ENCODE data around the gene KCNQ5.
"Not testable (repeated sequence)": the region's sequence is repeated elsewhere in the genome, so short reads cannot be mapped to it uniquely, and the experiment has no call there.

KCNQ5 gene

DNA sequence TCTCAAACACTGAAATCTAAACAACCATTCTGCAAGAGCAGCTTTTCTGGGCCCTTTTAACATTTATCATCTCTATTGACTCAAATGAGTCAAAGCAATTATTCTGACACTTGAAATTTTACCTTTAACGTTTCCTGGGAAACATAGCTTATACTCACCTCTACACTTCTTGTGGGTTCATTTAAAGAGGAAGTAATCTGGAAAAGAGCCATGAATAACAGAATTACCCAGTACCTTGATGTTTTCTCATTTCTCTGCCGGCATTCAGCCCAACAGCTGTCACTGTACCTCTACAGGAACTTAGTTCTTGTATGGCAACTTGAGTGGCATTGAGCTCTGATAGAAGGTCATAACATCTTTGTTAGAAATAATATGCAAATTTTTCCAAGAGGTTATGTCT is 272.2 kb downstream of the KCNQ5 start:
- H3K4me3 ChIP-seq (ENCODE audit: low read length), result no peak overlapping the region
- H3K27me3 ChIP-seq (ENCODE audit: low read depth, low read length), result no peaks in the 10 kb centered on the region
- no peak overlapping the region for H3K4me2 ChIP-seq (ENCODE audit: low read length)
- H3K9ac ChIP-seq (ENCODE audit: low read length), result no peak overlapping the region
- H3K36me3 ChIP-seq (replicated peaks; ENCODE audit: low read depth, low read length), result peaks cover 2% of the 10 kb centered on the region
- H3K9me3 ChIP-seq (ENCODE audit: insufficient read depth, low read length), result no peaks in the 10 kb centered on the region
- H3K4me1 ChIP-seq (ENCODE audit: low read length), result peaks cover 5% of the 10 kb centered on the region; the same call in 1 of the 2 replicates
- TF ChIP-seq, protein P1, sequence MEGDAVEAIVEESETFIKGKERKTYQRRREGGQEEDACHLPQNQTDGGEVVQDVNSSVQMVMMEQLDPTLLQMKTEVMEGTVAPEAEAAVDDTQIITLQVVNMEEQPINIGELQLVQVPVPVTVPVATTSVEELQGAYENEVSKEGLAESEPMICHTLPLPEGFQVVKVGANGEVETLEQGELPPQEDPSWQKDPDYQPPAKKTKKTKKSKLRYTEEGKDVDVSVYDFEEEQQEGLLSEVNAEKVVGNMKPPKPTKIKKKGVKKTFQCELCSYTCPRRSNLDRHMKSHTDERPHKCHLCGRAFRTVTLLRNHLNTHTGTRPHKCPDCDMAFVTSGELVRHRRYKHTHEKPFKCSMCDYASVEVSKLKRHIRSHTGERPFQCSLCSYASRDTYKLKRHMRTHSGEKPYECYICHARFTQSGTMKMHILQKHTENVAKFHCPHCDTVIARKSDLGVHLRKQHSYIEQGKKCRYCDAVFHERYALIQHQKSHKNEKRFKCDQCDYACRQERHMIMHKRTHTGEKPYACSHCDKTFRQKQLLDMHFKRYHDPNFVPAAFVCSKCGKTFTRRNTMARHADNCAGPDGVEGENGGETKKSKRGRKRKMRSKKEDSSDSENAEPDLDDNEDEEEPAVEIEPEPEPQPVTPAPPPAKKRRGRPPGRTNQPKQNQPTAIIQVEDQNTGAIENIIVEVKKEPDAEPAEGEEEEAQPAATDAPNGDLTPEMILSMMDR (IDR thresholded peaks at IDR 0.05; ENCODE audit: low read depth, low read length), result no peak
- no peak for TF ChIP-seq EZH2phosphoT487 (IDR thresholded peaks at IDR 0.05; ENCODE audit: low read depth)
- no peak overlapping the region for H3K27ac ChIP-seq (ENCODE audit: low read length)
- H3K79me2 ChIP-seq (ENCODE audit: low read length), result no peaks in the 10 kb centered on the region
- no peaks in the 10 kb centered on the region for H4K20me1 ChIP-seq (ENCODE audit: insufficient read depth, low read length)
- H2AFZ ChIP-seq (ENCODE audit: low read depth, low read length), result no peak overlapping the region

DNA sequence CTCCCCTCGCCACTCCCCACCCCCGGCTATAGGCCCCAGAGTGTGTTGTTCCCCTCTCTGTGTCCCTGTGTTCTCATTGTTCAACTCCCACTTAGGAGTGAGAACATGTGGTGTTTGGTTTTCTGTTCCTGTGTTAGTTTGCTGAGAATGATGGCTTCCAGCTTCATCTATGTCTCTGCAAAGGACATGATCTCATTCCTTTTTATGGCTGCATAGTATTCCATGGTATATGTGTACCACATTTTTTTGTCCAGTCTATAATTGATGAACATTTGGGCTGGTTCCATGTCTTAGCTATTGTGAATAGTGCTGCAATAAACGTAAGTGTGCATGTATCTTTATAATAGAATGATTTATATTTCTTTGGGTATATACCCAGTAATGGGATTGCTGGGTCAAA is 276.4 kb downstream of the KCNQ5 start:
- H3K4me3 ChIP-seq (ENCODE audit: low read length); H3K9ac ChIP-seq (ENCODE audit: low read length); H4K20me1 ChIP-seq (ENCODE audit: insufficient read depth, low read length); H3K4me1 ChIP-seq (ENCODE audit: low read length); H3K4me2 ChIP-seq (ENCODE audit: low read length); H3K79me2 ChIP-seq (ENCODE audit: low read length); H3K27me3 ChIP-seq (ENCODE audit: low read depth, low read length); H3K9me3 ChIP-seq (ENCODE audit: insufficient read depth, low read length); H3K36me3 ChIP-seq (replicated peaks; ENCODE audit: low read depth, low read length); H3K27ac ChIP-seq (ENCODE audit: low read length); H2AFZ ChIP-seq (ENCODE audit: low read depth, low read length): not testable (repeated sequence)

DNA sequence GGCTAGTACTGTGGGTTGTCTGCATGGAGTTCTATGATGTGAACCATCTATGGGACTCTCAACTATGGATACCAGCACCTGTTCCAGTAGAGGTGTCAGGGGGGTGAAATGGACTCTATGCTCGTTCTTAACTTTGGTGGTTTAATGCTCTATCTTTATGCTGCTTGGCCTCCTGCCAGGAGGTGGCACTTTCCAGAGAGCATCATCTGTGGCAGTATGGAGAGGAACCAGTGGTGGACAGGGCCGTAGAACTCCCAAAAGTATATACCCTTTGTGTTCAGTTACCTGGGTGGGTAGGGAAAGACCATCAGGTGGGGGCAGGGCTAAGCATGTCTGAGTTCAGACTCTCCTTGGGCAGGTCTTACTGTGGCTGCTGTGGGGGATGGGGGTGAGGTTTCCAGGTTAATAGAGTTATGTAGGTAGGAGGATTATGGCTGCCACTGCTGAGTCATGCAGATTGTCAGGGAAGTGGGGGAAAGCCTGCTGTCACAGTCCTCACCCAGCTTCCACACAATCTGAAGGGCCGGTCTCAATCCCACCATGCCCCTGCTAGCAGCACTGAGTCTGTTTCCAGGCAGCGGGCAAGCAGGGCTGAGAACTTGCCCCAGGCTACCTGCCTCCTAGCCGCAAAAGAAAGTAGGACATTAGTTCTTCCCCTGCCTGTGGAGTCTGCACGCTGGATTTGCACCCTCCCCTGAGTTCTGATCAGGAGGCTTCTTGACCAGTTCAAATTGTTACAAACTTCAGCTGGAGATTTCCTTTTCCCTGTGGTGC is 284.0 kb downstream of the KCNQ5 start:
- Histone ChIP-seq H2AFZ (ENCODE audit: low read depth, low read length) (no peak overlapping the region), H3K4me3 (ENCODE audit: low read length) (no peak overlapping the region), H3K9ac (ENCODE audit: low read length) (no peak overlapping the region), H3K4me2 (ENCODE audit: low read length) (no peak overlapping the region), H3K27me3 (ENCODE audit: low read depth, low read length) (no peaks in the 10 kb centered on the region), H3K27ac (ENCODE audit: low read length) (no peak overlapping the region), H3K36me3 (replicated peaks; ENCODE audit: low read depth, low read length) (no peaks in the 10 kb centered on the region), H3K79me2 (ENCODE audit: low read length) (no peaks in the 10 kb centered on the region), H3K9me3 (ENCODE audit: insufficient read depth, low read length) (no peaks in the 10 kb centered on the region), H4K20me1 (ENCODE audit: insufficient read depth, low read length) (no peaks in the 10 kb centered on the region), H3K4me1 (ENCODE audit: low read length) (no peaks in the 10 kb centered on the region)
- no peak for TF ChIP-seq EZH2phosphoT487 (IDR thresholded peaks at IDR 0.05; ENCODE audit: low read depth)
- TF ChIP-seq, protein P1 (IDR thresholded peaks at IDR 0.05; ENCODE audit: low read depth, low read length), result no peak

DNA sequence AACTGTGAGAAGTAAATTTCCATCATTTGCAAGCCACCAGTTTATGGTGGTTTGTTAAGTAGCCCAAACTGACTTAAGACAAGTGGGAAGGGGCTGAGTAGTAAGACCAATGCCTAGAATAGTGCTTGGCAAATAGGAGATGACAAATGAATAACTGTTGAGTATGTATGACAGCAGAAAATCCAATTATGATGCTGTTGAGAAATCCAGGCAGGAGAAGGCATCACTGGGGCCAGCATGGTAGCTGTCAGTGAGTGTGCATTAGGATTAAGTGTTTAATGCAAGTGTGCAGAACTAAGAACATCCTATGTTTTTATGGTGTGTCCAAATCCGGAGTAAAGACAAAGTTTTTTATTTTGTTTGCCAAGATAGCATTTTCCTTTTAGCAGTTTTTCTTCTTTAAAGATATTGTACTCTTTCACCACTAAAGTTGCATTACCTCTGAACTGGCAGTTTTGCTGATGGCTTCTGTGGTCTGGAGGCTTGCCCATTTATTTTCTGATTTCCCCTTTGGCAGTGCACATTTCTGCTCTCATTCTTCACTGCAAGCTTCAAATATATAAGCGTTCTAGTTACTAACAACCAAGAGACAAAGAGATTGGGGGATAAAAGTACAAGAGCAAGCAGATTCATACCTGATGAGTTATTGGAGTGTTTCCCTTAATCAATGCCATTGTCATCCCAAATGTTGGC is 289.7 kb downstream of the KCNQ5 start:
- Histone ChIP-seq H3K27me3 (ENCODE audit: low read depth, low read length) (no peaks in the 10 kb centered on the region), H3K4me3 (ENCODE audit: low read length) (no peak overlapping the region), H3K36me3 (replicated peaks; ENCODE audit: low read depth, low read length) (no peaks in the 10 kb centered on the region), H2AFZ (ENCODE audit: low read depth, low read length) (no peak overlapping the region), H3K4me1 (ENCODE audit: low read length) (no peaks in the 10 kb centered on the region), H3K27ac (ENCODE audit: low read length) (no peak overlapping the region), H3K9ac (ENCODE audit: low read length) (no peak overlapping the region), H4K20me1 (ENCODE audit: insufficient read depth, low read length) (no peaks in the 10 kb centered on the region), H3K9me3 (ENCODE audit: insufficient read depth, low read length) (no peaks in the 10 kb centered on the region), H3K4me2 (ENCODE audit: low read length) (no peak overlapping the region), H3K79me2 (ENCODE audit: low read length) (no peaks in the 10 kb centered on the region)
- TF ChIP-seq, protein P1 (IDR thresholded peaks at IDR 0.05; ENCODE audit: low read depth, low read length), result no peak
- no peak for TF ChIP-seq EZH2phosphoT487 (IDR thresholded peaks at IDR 0.05; ENCODE audit: low read depth)
